Measurements from ENCODE around the gene PARD3B. TPM values are rescaled to one million over a fixed set of nuclear protein-coding genes. Genes with fewer than 3 reads are reported as not detected.

The PARD3B gene
- total and polyA plus RNA-seq, 2 experiments from 2014 or later: 3.5 to 4.4 TPM

DNA sequence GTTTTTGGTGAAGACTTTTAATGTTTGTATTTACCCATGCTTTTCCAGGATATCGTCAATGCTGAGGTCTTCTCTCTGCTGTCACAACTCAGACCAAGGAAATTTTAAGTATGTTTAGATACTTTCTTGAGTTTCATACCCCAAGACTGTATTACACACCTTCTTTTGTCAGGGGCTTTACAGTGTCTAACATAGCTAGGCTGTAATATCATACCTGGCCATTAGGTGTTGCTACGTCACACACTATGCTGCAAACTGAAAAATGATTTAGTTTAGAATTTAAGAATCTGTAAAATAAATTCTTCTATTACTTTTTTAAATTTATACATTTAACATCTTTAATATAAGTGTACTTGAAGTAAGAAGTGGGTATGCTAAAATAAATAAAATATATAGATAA is 778.7 kb downstream of the PARD3B start:
- Mint-ChIP-seq H3K9me3 (peaks cover 10% of the 10 kb centered on the region; the same call in 2 of the 3 replicates), H3K36me3 (ENCODE audit: low read depth) (peaks cover 15% of the 10 kb centered on the region), H3K4me3 (no peak overlapping the region), H3K27ac (no peak overlapping the region), H3K27me3 (ENCODE audit: insufficient read depth, low read depth, poor library complexity) (peaks cover 3% of the 10 kb centered on the region), H3K4me1 (peaks cover 4% of the 10 kb centered on the region)
- Histone ChIP-seq H3K27ac (ENCODE audit: low read depth) (no peak overlapping the region), H3K9me2 (ENCODE audit: insufficient read depth) (0 out of 2 replicates have a peak, but pooled peaks cover 3% of the 10 kb centered on the region), H3K36me3 (ENCODE audit: insufficient read depth) (no peaks in the 10 kb centered on the region), H3K79me2 (replicated peaks; ENCODE audit: insufficient read depth) (no peaks in the 10 kb centered on the region), H3F3A (replicated peaks; ENCODE audit: low read depth) (no peaks in the 10 kb centered on the region), H3K4me3 (no peak overlapping the region), H3K27me3 (ENCODE audit: insufficient read depth) (no peaks in the 10 kb centered on the region), H3K4me1 (ENCODE audit: insufficient read depth) (peaks cover 8% of the 10 kb centered on the region; the same call in 1 of the 2 replicates), H4K20me1 (replicated peaks; ENCODE audit: insufficient read depth) (no peaks in the 10 kb centered on the region), H2AFZ (no peak overlapping the region), H3K4me2 (no peak overlapping the region)
- ATAC-seq: peak; percentile 53
- DNase-seq (ENCODE audit: low spot score): peak; percentile 55
- no peak for TF ChIP-seq EZH2phosphoT487 (IDR thresholded peaks at IDR 0.05; ENCODE audit: unreplicated experiment)
- TF ChIP-seq, protein P1, sequence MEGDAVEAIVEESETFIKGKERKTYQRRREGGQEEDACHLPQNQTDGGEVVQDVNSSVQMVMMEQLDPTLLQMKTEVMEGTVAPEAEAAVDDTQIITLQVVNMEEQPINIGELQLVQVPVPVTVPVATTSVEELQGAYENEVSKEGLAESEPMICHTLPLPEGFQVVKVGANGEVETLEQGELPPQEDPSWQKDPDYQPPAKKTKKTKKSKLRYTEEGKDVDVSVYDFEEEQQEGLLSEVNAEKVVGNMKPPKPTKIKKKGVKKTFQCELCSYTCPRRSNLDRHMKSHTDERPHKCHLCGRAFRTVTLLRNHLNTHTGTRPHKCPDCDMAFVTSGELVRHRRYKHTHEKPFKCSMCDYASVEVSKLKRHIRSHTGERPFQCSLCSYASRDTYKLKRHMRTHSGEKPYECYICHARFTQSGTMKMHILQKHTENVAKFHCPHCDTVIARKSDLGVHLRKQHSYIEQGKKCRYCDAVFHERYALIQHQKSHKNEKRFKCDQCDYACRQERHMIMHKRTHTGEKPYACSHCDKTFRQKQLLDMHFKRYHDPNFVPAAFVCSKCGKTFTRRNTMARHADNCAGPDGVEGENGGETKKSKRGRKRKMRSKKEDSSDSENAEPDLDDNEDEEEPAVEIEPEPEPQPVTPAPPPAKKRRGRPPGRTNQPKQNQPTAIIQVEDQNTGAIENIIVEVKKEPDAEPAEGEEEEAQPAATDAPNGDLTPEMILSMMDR (conservative IDR thresholded peaks at IDR 0.05; ENCODE audit: low read depth in 2 of 2): peak; percentile 64 to 74

DNA sequence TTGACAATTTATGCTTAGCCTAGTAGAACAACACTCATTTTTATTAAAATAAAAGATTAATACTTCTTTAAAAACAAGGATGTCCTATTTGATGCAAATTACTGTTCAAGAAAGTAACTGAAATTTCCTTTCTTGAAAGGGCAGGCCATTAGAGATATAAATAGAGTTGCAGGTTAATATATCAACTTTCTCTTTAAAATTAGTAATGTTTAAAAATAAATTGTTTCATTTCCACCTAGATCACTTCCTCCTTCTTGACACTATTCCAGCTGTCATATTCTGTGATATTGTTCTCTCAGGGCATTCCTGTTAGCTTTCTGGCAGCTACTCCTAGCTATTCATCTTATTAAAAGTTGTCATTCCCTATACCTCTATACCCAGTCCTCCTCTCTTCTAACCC is 779.1 kb downstream of the PARD3B start:
- H4K20me1 ChIP-seq (replicated peaks; ENCODE audit: insufficient read depth): no peaks in the 10 kb centered on the region
- peaks cover 8% of the 10 kb centered on the region; the same call in 1 of the 2 replicates for H3K4me1 ChIP-seq (ENCODE audit: insufficient read depth)
- no peaks in the 10 kb centered on the region for H3K79me2 ChIP-seq (replicated peaks; ENCODE audit: insufficient read depth)
- no peaks in the 10 kb centered on the region for H3F3A ChIP-seq (replicated peaks; ENCODE audit: low read depth)
- no peak overlapping the region for H3K27ac Mint-ChIP-seq
- ATAC-seq (no peak), DNase-seq (ENCODE audit: low spot score) (no peak)
- H3K9me3 Mint-ChIP-seq: peaks cover 10% of the 10 kb centered on the region; the same call in 2 of the 3 replicates
- no peak overlapping the region for H3K4me2 ChIP-seq
- H3K9me2 ChIP-seq (ENCODE audit: insufficient read depth): no peaks in the 10 kb centered on the region
- no peak overlapping the region for H3K4me3 ChIP-seq
- H3K36me3 Mint-ChIP-seq (ENCODE audit: low read depth): peaks cover 15% of the 10 kb centered on the region
- H3K36me3 ChIP-seq (ENCODE audit: insufficient read depth): no peaks in the 10 kb centered on the region
- H3K27ac ChIP-seq (ENCODE audit: low read depth): no peak overlapping the region
- H3K4me3 Mint-ChIP-seq: no peak overlapping the region
- H2AFZ ChIP-seq: no peak overlapping the region
- H3K27me3 ChIP-seq (ENCODE audit: insufficient read depth): no peaks in the 10 kb centered on the region
- H3K4me1 Mint-ChIP-seq: peaks cover 4% of the 10 kb centered on the region
- H3K27me3 Mint-ChIP-seq (ENCODE audit: insufficient read depth, low read depth, poor library complexity): peaks cover 3% of the 10 kb centered on the region
- no peak for TF ChIP-seq POLR2AphosphoS5 (IDR thresholded peaks at IDR 0.05; ENCODE audit: low read depth)
- no peak for TF ChIP-seq ZNF331 (CRISPR knock-in tag; IDR thresholded peaks at IDR 0.05; ENCODE audit: low read depth)
- TF ChIP-seq, protein P2, sequence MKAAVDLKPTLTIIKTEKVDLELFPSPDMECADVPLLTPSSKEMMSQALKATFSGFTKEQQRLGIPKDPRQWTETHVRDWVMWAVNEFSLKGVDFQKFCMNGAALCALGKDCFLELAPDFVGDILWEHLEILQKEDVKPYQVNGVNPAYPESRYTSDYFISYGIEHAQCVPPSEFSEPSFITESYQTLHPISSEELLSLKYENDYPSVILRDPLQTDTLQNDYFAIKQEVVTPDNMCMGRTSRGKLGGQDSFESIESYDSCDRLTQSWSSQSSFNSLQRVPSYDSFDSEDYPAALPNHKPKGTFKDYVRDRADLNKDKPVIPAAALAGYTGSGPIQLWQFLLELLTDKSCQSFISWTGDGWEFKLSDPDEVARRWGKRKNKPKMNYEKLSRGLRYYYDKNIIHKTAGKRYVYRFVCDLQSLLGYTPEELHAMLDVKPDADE (IDR thresholded peaks at IDR 0.05): no peak
- TF ChIP-seq, protein P3, sequence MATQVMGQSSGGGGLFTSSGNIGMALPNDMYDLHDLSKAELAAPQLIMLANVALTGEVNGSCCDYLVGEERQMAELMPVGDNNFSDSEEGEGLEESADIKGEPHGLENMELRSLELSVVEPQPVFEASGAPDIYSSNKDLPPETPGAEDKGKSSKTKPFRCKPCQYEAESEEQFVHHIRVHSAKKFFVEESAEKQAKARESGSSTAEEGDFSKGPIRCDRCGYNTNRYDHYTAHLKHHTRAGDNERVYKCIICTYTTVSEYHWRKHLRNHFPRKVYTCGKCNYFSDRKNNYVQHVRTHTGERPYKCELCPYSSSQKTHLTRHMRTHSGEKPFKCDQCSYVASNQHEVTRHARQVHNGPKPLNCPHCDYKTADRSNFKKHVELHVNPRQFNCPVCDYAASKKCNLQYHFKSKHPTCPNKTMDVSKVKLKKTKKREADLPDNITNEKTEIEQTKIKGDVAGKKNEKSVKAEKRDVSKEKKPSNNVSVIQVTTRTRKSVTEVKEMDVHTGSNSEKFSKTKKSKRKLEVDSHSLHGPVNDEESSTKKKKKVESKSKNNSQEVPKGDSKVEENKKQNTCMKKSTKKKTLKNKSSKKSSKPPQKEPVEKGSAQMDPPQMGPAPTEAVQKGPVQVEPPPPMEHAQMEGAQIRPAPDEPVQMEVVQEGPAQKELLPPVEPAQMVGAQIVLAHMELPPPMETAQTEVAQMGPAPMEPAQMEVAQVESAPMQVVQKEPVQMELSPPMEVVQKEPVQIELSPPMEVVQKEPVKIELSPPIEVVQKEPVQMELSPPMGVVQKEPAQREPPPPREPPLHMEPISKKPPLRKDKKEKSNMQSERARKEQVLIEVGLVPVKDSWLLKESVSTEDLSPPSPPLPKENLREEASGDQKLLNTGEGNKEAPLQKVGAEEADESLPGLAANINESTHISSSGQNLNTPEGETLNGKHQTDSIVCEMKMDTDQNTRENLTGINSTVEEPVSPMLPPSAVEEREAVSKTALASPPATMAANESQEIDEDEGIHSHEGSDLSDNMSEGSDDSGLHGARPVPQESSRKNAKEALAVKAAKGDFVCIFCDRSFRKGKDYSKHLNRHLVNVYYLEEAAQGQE (IDR thresholded peaks at IDR 0.05; ENCODE audit: unreplicated experiment): no peak
- TF ChIP-seq, protein P4, sequence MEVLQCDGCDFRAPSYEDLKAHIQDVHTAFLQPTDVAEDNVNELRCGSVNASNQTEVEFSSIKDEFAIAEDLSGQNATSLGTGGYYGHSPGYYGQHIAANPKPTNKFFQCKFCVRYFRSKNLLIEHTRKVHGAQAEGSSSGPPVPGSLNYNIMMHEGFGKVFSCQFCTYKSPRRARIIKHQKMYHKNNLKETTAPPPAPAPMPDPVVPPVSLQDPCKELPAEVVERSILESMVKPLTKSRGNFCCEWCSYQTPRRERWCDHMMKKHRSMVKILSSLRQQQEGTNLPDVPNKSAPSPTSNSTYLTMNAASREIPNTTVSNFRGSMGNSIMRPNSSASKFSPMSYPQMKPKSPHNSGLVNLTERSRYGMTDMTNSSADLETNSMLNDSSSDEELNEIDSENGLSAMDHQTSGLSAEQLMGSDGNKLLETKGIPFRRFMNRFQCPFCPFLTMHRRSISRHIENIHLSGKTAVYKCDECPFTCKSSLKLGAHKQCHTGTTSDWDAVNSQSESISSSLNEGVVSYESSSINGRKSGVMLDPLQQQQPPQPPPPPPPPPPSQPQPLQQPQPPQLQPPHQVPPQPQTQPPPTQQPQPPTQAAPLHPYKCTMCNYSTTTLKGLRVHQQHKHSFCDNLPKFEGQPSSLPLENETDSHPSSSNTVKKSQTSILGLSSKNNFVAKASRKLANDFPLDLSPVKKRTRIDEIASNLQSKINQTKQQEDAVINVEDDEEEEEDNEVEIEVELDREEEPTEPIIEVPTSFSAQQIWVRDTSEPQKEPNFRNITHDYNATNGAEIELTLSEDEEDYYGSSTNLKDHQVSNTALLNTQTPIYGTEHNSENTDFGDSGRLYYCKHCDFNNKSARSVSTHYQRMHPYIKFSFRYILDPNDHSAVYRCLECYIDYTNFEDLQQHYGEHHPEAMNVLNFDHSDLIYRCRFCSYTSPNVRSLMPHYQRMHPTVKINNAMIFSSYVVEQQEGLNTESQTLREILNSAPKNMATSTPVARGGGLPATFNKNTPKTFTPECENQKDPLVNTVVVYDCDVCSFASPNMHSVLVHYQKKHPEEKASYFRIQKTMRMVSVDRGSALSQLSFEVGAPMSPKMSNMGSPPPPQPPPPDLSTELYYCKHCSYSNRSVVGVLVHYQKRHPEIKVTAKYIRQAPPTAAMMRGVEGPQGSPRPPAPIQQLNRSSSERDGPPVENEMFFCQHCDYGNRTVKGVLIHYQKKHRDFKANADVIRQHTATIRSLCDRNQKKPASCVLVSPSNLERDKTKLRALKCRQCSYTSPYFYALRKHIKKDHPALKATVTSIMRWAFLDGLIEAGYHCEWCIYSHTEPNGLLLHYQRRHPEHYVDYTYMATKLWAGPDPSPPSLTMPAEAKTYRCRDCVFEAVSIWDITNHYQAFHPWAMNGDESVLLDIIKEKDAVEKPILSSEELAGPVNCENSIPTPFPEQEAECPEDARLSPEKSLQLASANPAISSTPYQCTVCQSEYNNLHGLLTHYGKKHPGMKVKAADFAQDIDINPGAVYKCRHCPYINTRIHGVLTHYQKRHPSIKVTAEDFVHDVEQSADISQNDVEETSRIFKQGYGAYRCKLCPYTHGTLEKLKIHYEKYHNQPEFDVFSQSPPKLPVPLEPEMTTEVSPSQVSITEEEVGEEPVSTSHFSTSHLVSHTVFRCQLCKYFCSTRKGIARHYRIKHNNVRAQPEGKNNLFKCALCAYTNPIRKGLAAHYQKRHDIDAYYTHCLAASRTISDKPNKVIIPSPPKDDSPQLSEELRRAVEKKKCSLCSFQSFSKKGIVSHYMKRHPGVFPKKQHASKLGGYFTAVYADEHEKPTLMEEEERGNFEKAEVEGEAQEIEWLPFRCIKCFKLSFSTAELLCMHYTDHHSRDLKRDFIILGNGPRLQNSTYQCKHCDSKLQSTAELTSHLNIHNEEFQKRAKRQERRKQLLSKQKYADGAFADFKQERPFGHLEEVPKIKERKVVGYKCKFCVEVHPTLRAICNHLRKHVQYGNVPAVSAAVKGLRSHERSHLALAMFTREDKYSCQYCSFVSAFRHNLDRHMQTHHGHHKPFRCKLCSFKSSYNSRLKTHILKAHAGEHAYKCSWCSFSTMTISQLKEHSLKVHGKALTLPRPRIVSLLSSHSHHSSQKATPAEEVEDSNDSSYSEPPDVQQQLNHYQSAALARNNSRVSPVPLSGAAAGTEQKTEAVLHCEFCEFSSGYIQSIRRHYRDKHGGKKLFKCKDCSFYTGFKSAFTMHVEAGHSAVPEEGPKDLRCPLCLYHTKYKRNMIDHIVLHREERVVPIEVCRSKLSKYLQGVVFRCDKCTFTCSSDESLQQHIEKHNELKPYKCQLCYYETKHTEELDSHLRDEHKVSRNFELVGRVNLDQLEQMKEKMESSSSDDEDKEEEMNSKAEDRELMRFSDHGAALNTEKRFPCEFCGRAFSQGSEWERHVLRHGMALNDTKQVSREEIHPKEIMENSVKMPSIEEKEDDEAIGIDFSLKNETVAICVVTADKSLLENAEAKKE (CRISPR knock-in tag; IDR thresholded peaks at IDR 0.05): no peak
- TF ChIP-seq CREB1 (CRISPR knock-in tag; IDR thresholded peaks at IDR 0.05; ENCODE audit: low read depth): no peak
- TF ChIP-seq EZH2 (IDR thresholded peaks at IDR 0.05; ENCODE audit: low read depth, unreplicated experiment): no peak
